ENCODE results near the gene TXK.
"Not testable (repeated sequence)": the region's sequence is repeated elsewhere in the genome, so short reads cannot be mapped to it uniquely, and the experiment has no call there.

TXK gene

GRCh38 chr4:48134081-48134480 lies at the start of gene TXK:
TXK (minus strand) TSS chr4:48134250; CDS start chr4:48134170, 80 bp downstream.
- H3K9me3 Mint-ChIP-seq: no peaks in the 10 kb centered on the region
- H3K4me1 Mint-ChIP-seq (ENCODE audit: low read depth): peaks cover 95% of the 10 kb centered on the region
- peak within 1 kb of the TSS; percentile 77 for H3K4me3 Mint-ChIP-seq
- H3K27me3 Mint-ChIP-seq: no peaks in the 10 kb centered on the region
- peaks cover 9% of the 10 kb centered on the region for H3K36me3 Mint-ChIP-seq (ENCODE audit: low read depth)
- DNase-seq: no peak
- peak within 1 kb of the TSS; percentile 96 for H3K27ac Mint-ChIP-seq

- H3K9me3 Mint-ChIP-seq: no peaks in the 10 kb centered on the region
- no peak overlapping the region for H3K4me3 Mint-ChIP-seq
- no peaks in the 10 kb centered on the region for H3K36me3 Mint-ChIP-seq (ENCODE audit: low read depth)
- no peak overlapping the region for H3K27ac Mint-ChIP-seq
- peaks cover 12% of the 10 kb centered on the region for H3K4me1 Mint-ChIP-seq (ENCODE audit: low read depth)
- no peaks in the 10 kb centered on the region for H3K27me3 Mint-ChIP-seq
- no peak for DNase-seq
These were observed 46.2 kb upstream of the TXK start for GRCh38 chr4:48180234-48180633.

GRCh38 chr4:48178931-48179330 lies 44.9 kb upstream of the TXK start:
- no peak for DNase-seq
- Mint-ChIP-seq H3K27me3 (no peaks in the 10 kb centered on the region), H3K9me3 (no peaks in the 10 kb centered on the region), H3K36me3 (ENCODE audit: low read depth) (no peaks in the 10 kb centered on the region), H3K4me3 (no peak overlapping the region), H3K4me1 (ENCODE audit: low read depth) (peaks cover 17% of the 10 kb centered on the region), H3K27ac (no peak overlapping the region)

- Mint-ChIP-seq H3K9me3 (no peaks in the 10 kb centered on the region), H3K36me3 (ENCODE audit: low read depth) (no peaks in the 10 kb centered on the region), H3K27me3 (no peaks in the 10 kb centered on the region), H3K4me1 (ENCODE audit: low read depth) (peaks cover 26% of the 10 kb centered on the region), H3K27ac (peak overlapping the region; percentile 68), H3K4me3 (no peak overlapping the region)
- no peak for DNase-seq
These were observed 41.8 kb upstream of the TXK start for GRCh38 chr4:48175806-48176205.

GRCh38 chr4:48175328-48175727 lies 41.3 kb upstream of the TXK start:
- Mint-ChIP-seq H3K4me1 (ENCODE audit: low read depth) (peaks cover 23% of the 10 kb centered on the region), H3K4me3 (no peak overlapping the region), H3K9me3 (no peaks in the 10 kb centered on the region), H3K27me3 (no peaks in the 10 kb centered on the region), H3K36me3 (ENCODE audit: low read depth) (no peaks in the 10 kb centered on the region), H3K27ac (no peak overlapping the region)
- no peak for DNase-seq

- H3K27me3 Mint-ChIP-seq: no peaks in the 10 kb centered on the region
- H3K27ac Mint-ChIP-seq: peak overlapping the region; percentile 10
- DNase-seq: no peak
- peaks cover 25% of the 10 kb centered on the region for H3K4me1 Mint-ChIP-seq (ENCODE audit: low read depth)
- no peaks in the 10 kb centered on the region for H3K9me3 Mint-ChIP-seq
- H3K4me3 Mint-ChIP-seq: no peak overlapping the region
- no peaks in the 10 kb centered on the region for H3K36me3 Mint-ChIP-seq (ENCODE audit: low read depth)
These were observed 39.3 kb upstream of the TXK start for GRCh38 chr4:48173056-48173991.

- DNase-seq: no peak
- Mint-ChIP-seq H3K4me1 (ENCODE audit: low read depth) (peaks cover 32% of the 10 kb centered on the region), H3K36me3 (ENCODE audit: low read depth) (peaks cover 2% of the 10 kb centered on the region), H3K9me3 (no peaks in the 10 kb centered on the region), H3K4me3 (no peak overlapping the region), H3K27me3 (no peaks in the 10 kb centered on the region), H3K27ac (no peak overlapping the region)
These were observed 38.6 kb upstream of the TXK start for GRCh38 chr4:48172651-48173050.

- Mint-ChIP-seq H3K9me3 (no peaks in the 10 kb centered on the region), H3K4me3 (no peak overlapping the region), H3K27me3 (no peaks in the 10 kb centered on the region), H3K36me3 (ENCODE audit: low read depth) (peaks cover 2% of the 10 kb centered on the region), H3K4me1 (ENCODE audit: low read depth) (peaks cover 28% of the 10 kb centered on the region), H3K27ac (no peak overlapping the region)
- no peak for DNase-seq
These were observed 35.6 kb upstream of the TXK start for GRCh38 chr4:48169636-48170035.

- Mint-ChIP-seq H3K4me3 (no peak overlapping the region), H3K36me3 (ENCODE audit: low read depth) (peaks cover 2% of the 10 kb centered on the region), H3K27ac (peak overlapping the region; percentile 63), H3K4me1 (ENCODE audit: low read depth) (peaks cover 21% of the 10 kb centered on the region), H3K27me3 (no peaks in the 10 kb centered on the region), H3K9me3 (no peaks in the 10 kb centered on the region)
- no peak for DNase-seq
These were observed 33.7 kb upstream of the TXK start for GRCh38 chr4:48167538-48168263.

- H3K4me1 Mint-ChIP-seq (ENCODE audit: low read depth): peaks cover 35% of the 10 kb centered on the region
- not testable (repeated sequence) for H3K4me3 Mint-ChIP-seq; H3K36me3 Mint-ChIP-seq (ENCODE audit: low read depth); H3K9me3 Mint-ChIP-seq; H3K27ac Mint-ChIP-seq; DNase-seq; H3K27me3 Mint-ChIP-seq
These were observed 30.5 kb upstream of the TXK start for GRCh38 chr4:48164561-48164960.

GRCh38 chr4:48163746-48164145 lies 29.7 kb upstream of the TXK start:
- no peak overlapping the region for H3K27ac Mint-ChIP-seq
- peaks cover 35% of the 10 kb centered on the region for H3K4me1 Mint-ChIP-seq (ENCODE audit: low read depth)
- H3K4me3 Mint-ChIP-seq: no peak overlapping the region
- H3K27me3 Mint-ChIP-seq: no peaks in the 10 kb centered on the region
- DNase-seq: no peak
- H3K36me3 Mint-ChIP-seq (ENCODE audit: low read depth): peaks cover 6% of the 10 kb centered on the region
- H3K9me3 Mint-ChIP-seq: no peaks in the 10 kb centered on the region

GRCh38 chr4:48162162-48162561 lies 28.1 kb upstream of the TXK start:
- peaks cover 12% of the 10 kb centered on the region for H3K36me3 Mint-ChIP-seq (ENCODE audit: low read depth)
- peaks cover 21% of the 10 kb centered on the region for H3K4me1 Mint-ChIP-seq (ENCODE audit: low read depth)
- no peaks in the 10 kb centered on the region for H3K27me3 Mint-ChIP-seq
- H3K27ac Mint-ChIP-seq: peak overlapping the region; percentile 73
- H3K9me3 Mint-ChIP-seq: peaks cover 7% of the 10 kb centered on the region
- H3K4me3 Mint-ChIP-seq: no peak overlapping the region
- DNase-seq: no peak

GRCh38 chr4:48157271-48157670 lies 23.2 kb upstream of the TXK start:
- Mint-ChIP-seq H3K9me3 (peaks cover 30% of the 10 kb centered on the region), H3K4me1 (ENCODE audit: low read depth) (peaks cover 13% of the 10 kb centered on the region), H3K27me3 (no peaks in the 10 kb centered on the region), H3K4me3 (no peak overlapping the region), H3K27ac (no peak overlapping the region), H3K36me3 (ENCODE audit: low read depth) (peaks cover 50% of the 10 kb centered on the region)
- DNase-seq: no peak

- peaks cover 50% of the 10 kb centered on the region for H3K36me3 Mint-ChIP-seq (ENCODE audit: low read depth)
- peaks cover 30% of the 10 kb centered on the region for H3K9me3 Mint-ChIP-seq
These were observed 22.4 kb upstream of the TXK start for GRCh38 chr4:48156423-48156822.

More at GRCh38 chr4:48156423-48156822, 22.4 kb upstream of the TXK start:
- DNase-seq: no peak
- H3K27me3 Mint-ChIP-seq: no peaks in the 10 kb centered on the region
- no peak overlapping the region for H3K27ac Mint-ChIP-seq
- peaks cover 4% of the 10 kb centered on the region for H3K4me1 Mint-ChIP-seq (ENCODE audit: low read depth)
- no peak overlapping the region for H3K4me3 Mint-ChIP-seq

Measured in activated T-cell treated with anti-CD3 and anti-CD28 coated beads, Interleukin-2, amount 50 U/mL, for 24 hours (primary cell).